ENCODE measurements around the gene SIGLEC11.

- TF ChIP-seq CTCF (IDR thresholded peaks at IDR 0.05) (no peak), POLR2A (IDR thresholded peaks at IDR 0.05) (no peak)
Observed at GRCh38 chr19:49936549-49936948, 24.4 kb downstream of the SIGLEC11 start.

All from right lobe of liver (tissue), 4 donors.